Measurements from ENCODE around the gene TAF11L13. TPM values are rescaled to one million over a fixed set of nuclear protein-coding genes. Genes with fewer than 3 reads are reported as not detected.

The TAF11L13 gene
- total RNA-seq (ENCODE audit: low replicate concordance): not detected in 2 replicates

GRCh38 chr5:17631788-17632187 lies at the start of gene TAF11L13:
TSS of gene TAF11L13 (plus strand) at chr5:17632088.

GRCh38 chr5:17585658-17586057 lies 46.2 kb upstream of the TAF11L13 start, which contains the start of gene TAF11L7:
TSS of gene TAF11L7 (minus strand) at chr5:17585758.

GRCh38 chr5:17590860-17591259 lies 41.0 kb upstream of the TAF11L13 start, which contains the start of gene TAF11L8:
TSS of gene TAF11L8 (minus strand) at chr5:17590960.

GRCh38 chr5:17594255-17594654 lies 37.6 kb upstream of the TAF11L13 start, which contains the start of gene TAF11L9:
TSS of gene TAF11L9 (minus strand) at chr5:17594394.

DNA sequence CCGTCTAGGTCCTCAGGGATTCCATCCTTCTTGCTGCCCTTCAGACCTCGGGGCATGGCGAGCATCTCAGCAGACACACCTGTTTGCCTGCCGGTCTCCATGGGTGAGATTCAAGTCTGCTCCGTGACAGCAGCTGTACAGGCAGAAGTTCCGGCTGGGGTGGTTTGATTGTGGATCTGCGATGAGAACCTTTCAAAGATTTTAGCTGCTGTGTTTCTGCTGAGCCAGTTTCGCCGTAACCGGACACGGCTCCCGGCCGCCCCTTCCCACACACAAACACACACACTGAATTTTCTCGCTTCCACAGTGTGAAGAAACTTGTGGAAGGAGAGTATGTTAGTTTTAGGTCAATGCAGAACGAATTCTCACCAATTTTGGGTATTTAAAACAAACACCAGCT lies 34.2 kb upstream of the TAF11L13 start, which contains the start of gene TAF11L10:
Gene TAF11L10 (minus strand): TSS at position 101 of the 400 bp plus-strand sequence.

GRCh38 chr5:17603880-17604279 lies 28.0 kb upstream of the TAF11L13 start, which contains the start of gene TAF11L11:
TSS of gene TAF11L11 (plus strand) at chr5:17604183.

DNA sequence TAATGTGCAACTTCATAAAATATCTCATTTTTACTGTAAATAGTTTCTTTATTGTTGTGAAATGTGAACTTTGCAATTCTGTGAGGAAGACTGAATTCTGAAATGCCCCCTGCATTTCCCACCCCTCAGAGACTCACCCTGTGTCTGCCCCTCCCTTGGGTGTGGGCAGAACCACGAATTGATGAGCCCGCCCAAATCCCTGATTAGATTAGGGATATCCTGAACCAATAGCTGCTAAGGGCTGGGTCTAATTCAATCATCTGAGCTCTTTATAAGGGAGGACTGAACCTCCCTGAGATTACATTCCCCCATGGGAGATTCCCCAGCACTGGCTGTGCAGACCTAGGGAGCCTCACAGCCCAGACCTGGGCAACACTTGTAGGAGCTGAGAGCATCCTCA lies 21.8 kb upstream of the TAF11L13 start, which contains the start of gene TAF11L12:
Gene TAF11L12 (plus strand): TSS at position 301 of the 400 bp plus-strand sequence.

DNA sequence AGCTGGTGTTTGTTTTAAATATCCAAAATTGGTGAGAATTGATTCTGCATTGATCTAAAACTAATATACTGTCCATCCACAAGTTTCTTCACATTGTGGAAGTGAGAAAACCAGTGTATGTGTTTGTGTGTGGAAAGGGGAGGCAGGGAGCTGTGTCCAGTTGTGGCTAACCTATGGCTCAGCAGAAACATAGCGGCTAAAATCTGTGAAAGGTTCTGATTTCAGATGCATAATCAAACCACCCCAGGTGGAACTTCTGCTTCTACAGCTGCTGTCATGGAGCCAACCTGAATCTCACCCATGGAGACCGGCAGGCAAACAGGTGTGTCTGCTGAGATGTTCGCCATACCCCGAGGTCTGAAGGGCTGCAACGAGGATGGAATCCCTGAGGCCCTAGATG lies 2.3 kb downstream of the TAF11L13 start, which contains the start of gene TAF11L14:
Gene TAF11L14 (plus strand): TSS at position 301 of the 400 bp plus-strand sequence.

Other genes starting within 250 kb of the TAF11L13 start
- gene TAF11L2, start 133.9 kb upstream of the TAF11L13 start, total RNA-seq (ENCODE audit: low replicate concordance): not detected in 2 replicates
- gene TAF11L3, start 113.7 kb upstream of the TAF11L13 start, total RNA-seq (ENCODE audit: low replicate concordance): not detected in 2 replicates
- gene TAF11L4, start 110.3 kb upstream of the TAF11L13 start, total RNA-seq (ENCODE audit: low replicate concordance): not detected in 2 replicates
- not detected in 2 replicates for gene TAF11L5, start 106.9 kb upstream of the TAF11L13 start, total RNA-seq (ENCODE audit: low replicate concordance)
- not detected in 2 replicates for gene TAF11L6, start 103.4 kb upstream of the TAF11L13 start, total RNA-seq (ENCODE audit: low replicate concordance)
- gene TAF11L7, start 46.3 kb upstream of the TAF11L13 start, total RNA-seq (ENCODE audit: low replicate concordance): not detected in 2 replicates
- not detected in 2 replicates for gene TAF11L8, start 41.1 kb upstream of the TAF11L13 start, total RNA-seq (ENCODE audit: low replicate concordance)
- not detected in 2 replicates for gene TAF11L9, start 37.7 kb upstream of the TAF11L13 start, total RNA-seq (ENCODE audit: low replicate concordance)
- not detected in 2 replicates for gene TAF11L10, start 34.3 kb upstream of the TAF11L13 start, total RNA-seq (ENCODE audit: low replicate concordance)
- gene TAF11L11, start 27.9 kb upstream of the TAF11L13 start, total RNA-seq (ENCODE audit: low replicate concordance): not detected in 2 replicates
- gene TAF11L12, start 21.7 kb upstream of the TAF11L13 start, total RNA-seq (ENCODE audit: low replicate concordance): not detected in 2 replicates
- not detected in 2 replicates for gene TAF11L14, start 2.4 kb downstream of the TAF11L13 start, total RNA-seq (ENCODE audit: low replicate concordance)